GM21717 (cell line): ENCODE results near the gene CHTF8.

Source experiments
- ATAC-seq: cut with Tn5 transposase; IDR thresholded peaks from one replicate; pipeline ENCODE4 v1.9.1; 2021; ENCODE audit warnings: mild to moderate bottlenecking, moderate library complexity; ENCODE audit not compliant: unreplicated experiment

The CHTF8 gene

DNA sequence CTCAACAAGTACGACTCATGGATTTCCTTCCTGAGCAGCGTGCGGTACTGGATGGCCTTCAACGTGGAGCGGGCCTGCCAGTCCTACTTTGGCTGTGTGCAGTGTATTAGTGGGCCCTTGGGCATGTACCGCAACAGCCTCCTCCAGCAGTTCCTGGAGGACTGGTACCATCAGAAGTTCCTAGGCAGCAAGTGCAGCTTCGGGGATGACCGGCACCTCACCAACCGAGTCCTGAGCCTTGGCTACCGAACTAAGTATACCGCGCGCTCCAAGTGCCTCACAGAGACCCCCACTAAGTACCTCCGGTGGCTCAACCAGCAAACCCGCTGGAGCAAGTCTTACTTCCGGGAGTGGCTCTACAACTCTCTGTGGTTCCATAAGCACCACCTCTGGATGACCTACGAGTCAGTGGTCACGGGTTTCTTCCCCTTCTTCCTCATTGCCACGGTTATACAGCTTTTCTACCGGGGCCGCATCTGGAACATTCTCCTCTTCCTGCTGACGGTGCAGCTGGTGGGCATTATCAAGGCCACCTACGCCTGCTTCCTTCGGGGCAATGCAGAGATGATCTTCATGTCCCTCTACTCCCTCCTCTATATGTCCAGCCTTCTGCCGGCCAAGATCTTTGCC is 17.9 kb downstream of the CHTF8 start:
- no peak for ATAC-seq

DNA sequence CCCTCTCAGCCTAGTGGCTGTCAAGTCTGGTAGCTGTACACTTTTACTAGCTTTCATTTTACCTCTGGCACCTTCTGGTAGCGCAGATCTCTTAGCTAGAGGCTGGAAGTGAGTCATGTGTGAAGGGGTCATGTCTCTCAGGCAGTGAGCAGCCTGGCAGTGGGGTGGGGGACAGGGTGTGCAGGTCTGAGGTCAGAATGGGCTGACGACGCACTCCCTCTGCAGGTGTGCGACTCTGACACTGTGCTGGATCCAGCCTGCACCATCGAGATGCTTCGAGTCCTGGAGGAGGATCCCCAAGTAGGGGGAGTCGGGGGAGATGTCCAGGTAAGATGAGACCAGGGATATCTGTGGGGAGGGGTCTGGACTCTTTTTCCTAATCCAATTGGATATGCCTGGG is 19.2 kb downstream of the CHTF8 start:
- no peak for ATAC-seq

DNA sequence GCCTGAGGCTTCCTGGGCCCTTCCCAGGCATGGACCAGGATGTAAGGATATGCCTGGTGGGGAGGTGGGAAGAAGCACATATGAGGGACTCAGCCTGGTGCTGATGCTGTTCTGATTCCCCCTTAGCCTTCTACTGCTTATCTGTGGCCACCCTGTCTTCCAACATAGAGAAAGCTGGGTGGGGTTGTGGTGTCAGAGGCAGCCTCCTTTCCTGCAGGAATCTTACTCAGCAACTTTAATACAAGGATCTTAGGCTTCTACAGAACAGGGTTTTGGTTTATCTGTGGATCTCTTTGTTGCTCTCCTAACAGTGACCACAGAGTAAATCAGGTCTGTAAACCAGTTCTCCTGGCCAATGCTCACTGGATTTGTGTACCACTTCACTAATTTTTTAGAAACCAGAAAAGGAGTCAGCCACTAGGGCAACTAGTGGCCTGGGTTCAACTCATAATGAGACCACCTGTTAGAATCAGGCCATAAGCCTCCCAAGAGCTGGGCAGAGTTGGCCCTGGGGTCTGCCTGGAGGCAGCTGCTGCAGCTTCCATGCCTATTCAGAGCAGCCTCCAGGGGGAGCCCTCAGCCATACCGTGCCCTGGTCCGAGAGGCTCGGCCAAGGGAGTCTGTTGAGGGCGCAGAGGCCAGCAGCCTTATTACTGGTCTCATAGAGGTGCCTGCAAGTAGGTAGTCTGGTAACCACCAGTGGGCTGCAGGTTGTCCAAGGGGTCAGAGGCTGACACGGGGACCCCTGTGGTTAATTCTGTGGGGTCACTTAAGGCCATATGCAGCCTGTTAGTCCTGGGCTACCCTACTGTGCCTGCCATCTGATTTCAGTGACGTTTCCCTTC is 19.9 kb downstream of the CHTF8 start:
- no peak for ATAC-seq

DNA sequence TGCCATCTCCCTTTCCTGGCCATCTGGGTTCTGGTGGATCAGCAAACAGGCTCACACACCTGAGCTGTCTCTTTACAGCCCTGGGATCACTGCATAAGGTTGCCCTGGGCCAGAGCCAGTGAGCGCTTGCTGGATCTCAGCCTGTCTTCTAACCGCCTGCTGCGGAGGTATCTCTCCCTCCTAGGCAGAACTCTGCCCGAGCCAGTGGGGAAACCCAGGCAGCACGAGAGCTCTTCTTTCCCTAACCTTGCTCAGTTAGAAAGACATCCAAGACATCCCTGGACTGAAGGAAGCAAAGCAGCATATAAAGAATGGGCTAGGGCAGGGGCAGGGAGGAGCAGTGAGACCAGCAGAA is 20.5 kb downstream of the CHTF8 start:
- ATAC-seq = no peak

DNA sequence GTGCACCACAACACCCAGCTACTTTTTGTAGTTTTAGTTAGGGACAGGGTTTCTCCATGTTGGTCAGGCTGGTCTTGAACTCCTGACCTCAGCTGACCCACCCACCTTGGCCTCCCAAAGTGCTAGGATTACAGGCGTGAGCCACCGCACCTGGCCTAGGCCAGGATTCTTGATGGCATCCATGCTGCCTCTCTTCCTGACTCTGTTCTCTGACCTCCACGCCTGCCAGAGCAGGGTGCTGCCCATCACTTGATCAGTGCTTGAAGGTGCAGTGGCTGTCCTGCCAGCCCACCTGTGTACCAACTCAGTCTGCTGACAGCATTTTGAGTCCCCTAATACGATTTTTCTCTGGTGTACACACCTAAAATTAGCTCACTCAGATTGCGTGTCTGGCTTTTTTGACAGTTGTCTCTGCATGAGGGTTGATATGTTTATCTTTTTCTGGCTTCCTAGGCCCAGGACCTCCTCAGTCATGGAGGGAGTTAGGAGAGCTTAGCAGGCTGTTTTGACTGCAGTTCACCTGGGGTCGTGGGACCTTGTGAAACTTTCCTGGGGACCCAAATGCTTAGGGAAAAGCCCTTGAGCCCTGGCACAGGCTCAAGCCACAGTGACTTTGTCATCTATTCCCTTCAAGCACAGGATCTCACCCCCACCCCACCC is 21.0 kb downstream of the CHTF8 start:
- no peak for ATAC-seq

DNA sequence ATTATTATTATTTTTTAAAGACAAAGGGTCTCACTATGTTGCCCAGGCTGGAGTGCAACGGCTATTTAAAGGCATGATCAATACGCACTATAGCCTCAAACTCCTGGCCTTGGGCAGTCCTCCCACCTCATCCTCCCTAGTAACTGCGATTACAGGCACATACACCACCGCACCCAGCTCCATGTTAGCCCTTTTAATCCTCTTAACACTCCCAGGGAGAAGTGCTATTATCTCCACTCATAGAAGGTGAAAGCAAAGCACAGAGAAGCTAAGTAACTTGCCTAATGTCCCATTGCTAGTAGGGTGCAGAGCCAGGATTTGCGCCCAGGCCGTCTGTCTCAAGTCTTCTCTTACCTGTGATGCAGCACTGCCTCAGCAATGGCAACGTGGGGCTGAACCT is 22.0 kb downstream of the CHTF8 start:
- ATAC-seq = no peak

DNA sequence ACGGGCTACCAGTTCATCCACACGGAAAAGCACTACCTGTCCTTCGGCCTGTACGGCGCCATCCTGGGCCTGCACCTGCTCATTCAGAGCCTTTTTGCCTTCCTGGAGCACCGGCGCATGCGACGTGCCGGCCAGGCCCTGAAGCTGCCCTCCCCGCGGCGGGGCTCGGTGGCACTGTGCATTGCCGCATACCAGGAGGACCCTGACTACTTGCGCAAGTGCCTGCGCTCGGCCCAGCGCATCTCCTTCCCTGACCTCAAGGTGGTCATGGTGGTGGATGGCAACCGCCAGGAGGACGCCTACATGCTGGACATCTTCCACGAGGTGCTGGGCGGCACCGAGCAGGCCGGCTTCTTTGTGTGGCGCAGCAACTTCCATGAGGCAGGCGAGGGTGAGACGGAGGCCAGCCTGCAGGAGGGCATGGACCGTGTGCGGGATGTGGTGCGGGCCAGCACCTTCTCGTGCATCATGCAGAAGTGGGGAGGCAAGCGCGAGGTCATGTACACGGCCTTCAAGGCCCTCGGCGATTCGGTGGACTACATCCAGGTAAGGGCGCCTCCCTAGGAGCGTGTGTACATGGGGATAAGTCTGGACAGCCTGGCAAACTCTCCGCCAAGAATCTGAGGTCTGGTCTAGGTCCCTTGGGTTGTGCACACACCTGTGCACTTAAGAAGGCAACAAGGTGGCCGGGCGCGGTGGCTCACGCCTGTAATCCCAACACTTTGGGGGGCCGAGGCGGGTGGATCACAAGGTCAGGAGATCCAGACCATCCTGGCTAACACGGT is 22.7 kb downstream of the CHTF8 start:
- ATAC-seq = no peak

DNA sequence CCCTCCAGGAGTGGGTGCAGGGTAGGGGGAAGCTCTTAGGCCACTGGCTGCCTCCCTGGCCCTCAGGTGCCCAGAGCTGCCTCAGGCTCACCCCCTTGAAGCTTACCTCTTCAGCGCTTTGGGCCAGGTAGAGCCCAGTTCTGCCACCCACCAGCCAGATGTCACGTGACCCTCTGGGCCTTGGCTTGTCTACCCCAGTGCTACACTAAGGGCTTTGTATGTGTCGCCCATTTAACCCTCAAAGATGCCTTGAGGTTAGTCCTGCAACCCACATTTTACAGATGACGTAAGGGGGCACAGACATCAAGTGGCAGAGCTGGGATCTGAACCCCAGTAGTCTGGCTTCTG is 23.5 kb downstream of the CHTF8 start:
- ATAC-seq = no peak

DNA sequence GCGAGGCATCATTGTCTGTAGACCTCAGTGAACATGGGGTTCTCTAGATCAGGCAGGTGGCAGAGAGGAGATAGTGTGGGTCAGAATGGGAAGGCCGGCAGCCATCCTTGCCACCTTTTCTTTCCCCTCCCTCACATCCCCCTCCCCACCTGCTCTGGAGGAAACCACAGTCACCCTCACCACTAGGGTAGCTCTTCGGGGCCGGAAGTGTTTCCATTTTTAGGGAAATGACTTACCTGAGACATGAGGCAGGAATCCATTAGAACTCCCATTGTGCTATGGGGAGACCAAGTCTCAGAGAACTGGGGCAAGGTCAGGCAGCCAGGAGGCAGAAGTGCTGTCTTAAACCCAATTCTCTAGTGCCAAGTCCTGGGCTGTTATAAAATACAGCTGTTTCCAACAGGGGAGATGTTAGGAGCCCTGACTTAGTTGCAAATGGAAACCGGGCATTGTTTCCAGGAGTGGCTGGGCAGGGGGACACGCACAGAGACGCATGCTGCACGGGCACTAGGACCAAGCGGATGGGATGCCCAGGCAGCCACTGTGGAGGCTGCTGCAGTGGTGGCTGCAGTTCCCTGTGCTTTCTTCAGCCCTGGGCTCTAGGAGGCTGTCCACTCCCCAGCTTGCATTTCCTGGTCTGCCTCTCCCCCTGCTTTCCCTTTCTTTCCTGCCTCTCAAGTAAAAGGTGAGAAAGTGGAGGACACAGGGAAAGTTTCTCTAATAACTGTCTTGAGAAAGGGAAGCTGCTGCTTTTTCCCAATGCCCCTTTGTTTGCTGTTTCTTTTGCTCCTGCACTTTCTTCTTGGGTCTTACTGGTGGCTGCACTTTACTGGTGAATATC is 24.1 kb downstream of the CHTF8 start:
- ATAC-seq = no peak

DNA sequence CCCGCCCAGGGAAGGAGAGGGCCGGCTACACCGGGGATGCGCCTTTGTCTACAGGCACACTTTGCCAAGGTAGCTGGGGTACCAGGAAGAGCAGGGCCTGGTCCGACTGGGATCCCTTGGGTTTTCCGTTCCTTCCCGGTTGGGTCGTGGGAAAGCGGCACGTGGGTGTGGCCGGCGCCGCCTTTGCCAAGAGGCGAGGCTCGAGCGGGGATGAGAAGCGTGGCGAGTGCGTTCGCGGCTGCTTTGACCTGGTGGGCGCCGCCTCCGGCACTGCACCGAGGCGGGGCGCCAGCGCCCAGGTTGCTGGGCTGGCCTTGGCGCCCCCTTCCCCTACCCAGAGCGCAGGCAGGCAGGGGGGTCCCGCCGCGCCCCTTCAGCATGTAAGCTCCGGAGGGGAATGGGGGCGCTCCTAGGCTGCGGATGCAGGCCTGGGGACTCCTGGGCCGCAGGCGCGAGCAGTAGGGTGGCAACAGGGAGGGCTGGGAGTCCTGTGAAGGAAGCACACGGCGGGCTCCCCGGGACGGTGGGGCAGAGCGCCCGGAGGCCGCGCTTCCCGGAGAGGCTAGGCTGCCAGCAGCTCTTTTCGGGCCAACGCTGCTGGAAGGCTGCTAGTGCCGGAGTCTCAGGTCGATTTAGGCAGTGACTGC is 24.9 kb downstream of the CHTF8 start:
- no peak for ATAC-seq

DNA sequence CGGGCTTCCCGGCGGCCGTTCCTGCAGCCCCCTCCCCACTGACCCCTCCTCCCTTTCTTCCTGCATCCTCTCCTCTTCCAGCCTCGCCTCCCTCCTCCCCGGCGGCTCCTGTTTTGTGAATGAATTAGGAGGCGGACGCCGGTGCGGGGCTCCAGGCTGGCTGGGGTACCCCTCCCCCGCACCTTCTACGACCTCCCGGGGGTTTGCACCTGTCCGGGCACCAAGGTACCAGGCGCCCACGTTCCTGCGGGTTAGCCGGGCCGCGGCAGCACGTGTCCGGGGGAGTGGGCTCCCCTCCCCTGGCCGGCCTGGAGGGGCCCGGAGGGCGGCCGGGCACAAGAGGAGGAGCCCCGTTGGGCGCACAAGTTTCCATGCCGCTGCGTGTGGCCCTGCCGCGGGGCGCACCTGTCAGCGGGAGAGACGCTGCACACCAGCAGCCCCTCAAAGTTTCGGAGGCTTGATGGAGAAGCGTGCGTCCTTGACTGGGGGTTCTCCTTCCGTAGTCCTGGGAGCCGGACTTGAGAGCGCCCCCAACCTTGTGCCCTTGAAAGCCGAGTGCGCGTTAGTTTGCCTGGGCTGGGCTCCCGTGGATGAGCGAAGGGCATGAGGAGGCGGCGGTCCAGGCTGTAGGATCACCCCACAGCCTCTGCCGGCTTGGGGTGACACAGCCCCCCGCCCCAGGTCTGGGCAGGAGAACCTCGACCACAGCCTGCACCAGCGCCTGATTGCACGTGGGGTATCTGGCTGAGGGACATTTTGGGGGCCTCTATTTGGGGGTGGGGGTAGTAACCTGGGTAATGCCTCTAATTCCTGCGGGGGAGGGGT is 25.7 kb downstream of the CHTF8 start:
- ATAC-seq = no peak

DNA sequence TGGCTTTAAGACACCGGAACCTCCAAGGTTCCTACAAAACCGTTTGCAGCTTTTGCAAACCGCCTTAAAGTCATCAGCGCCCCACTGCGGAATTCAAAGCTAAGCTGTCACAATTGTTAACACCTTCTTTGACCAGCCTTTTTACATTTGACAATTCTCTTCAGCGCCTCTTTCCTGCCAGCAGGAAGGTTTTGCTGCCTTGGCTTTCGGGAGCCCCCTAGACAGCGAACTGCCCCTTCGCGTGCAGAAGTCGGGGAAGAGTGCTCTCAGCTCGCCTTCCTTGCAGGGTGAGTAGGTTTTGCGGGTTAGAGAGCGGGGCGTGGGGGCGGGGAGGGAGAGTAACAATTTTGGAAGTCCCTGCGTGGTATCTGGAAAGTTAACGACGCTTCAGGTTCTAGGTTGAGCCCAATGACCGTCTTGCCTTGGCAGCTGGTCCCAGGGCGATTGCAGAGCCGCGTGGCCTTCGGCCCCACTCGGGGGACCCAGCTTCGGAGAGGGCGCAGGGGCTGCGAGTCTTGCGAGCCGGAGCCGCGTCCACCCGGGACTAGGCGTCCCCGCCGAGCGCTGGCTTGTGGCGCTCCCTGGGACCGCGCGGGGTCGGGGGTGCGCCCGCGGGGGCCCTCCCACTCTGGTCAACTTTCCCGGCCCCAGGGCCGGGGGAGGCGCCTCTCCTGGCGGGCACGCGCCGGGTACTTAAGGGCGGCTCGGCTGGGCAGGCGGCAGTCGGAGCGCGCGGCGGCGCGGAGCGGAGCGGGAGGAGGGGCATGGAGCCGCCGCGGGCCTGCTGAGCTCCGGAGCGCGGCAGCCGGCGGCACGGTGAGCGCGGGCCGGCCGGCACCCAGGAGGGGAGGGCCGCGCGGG is 26.7 kb downstream of the CHTF8 start, which contains the start of gene HAS3:
Gene HAS3 (plus strand): TSS at position 153 of the 861 bp plus-strand sequence. CDS start 3,743 bp downstream, outside the sequence.
- ATAC-seq = no peak

DNA sequence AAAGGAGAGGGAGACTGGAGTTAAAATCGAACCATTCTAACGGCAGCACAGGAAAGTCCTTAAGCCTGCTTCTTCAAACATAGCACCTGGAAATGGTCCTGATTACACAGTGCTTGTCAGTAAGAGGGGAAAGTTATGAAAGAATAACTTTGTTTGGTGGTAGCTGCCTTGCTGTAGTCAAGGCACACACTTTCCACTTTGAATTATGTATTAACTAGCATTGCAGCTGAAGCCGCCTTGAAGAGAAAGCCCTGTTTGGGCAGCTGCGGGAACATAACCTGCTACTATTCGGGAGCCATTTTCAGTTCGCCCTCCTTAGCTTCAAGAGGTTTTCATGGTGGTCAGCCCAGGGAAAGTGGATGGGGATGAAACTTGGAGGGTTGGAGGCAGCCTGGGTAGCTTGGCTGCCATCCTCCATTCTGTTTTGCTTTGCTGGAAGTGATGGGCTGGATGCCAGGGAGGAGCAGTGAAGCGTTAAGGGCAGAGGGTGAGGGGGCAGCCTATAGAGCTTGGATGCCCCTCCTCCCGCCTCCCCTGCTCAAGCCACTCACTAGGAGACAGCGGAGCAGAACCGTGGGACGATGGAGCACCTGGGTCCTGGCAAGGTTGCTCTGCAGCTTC is 32.2 kb downstream of the CHTF8 start:
- ATAC-seq = no peak

DNA sequence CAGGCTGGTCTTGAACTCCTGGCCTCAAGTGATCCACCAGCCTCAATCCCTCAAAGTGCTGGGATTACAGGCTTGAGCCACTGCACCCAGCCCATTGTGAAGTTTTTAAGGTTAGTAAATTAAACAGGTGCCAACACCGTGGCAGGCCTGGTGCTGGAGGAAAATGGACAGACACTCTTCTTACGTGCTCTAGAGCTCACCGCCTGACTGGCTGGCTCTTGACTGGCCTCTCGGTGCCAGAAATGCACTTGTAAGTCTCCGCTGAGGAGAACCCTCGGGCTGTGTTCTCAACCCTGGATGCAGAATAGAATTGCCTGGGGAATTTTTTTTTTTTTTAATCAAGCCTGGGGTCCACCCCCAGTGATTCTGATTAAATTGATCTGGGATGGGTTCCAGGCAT is 37.2 kb downstream of the CHTF8 start:
- ATAC-seq = no peak

DNA sequence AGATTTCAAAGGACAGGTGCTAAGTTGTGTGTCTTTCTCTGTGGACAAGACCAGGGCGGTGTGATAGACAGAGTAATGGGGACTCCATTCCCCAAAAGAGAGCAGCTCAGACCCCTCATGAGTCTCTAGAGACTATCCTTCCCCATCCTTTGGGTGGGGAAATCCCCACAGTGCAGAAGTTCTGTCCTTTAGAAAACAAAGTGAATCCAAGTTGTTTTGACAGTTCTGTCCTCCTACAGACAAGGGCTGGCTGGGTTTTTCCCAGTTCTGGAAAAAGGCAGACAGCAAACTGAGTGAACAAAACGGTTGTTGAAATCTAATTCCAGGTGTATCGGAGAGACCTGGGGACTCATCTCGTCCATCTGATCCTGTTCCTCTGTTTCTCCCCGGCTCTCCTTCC is 37.9 kb downstream of the CHTF8 start:
- no peak for ATAC-seq

DNA sequence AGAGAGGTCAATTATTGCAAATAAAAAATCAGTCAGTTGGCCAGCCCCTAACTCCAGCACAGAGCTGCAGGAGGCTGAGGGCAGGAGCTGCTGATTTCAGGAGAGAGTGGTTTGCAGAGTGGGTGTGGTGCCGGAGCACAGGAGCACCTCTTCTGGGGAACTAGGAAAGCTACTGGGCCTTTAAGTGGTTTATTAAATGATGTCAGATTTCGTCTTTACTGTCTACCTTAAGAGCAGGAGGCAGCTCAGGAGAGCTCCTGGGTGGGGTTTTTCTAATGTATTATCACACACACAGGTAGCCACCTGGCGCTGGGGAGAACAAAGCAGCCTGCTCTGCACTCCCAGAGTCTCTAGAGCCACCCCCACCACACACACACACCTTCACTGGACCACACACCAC is 38.4 kb downstream of the CHTF8 start:
- no peak for ATAC-seq

DNA sequence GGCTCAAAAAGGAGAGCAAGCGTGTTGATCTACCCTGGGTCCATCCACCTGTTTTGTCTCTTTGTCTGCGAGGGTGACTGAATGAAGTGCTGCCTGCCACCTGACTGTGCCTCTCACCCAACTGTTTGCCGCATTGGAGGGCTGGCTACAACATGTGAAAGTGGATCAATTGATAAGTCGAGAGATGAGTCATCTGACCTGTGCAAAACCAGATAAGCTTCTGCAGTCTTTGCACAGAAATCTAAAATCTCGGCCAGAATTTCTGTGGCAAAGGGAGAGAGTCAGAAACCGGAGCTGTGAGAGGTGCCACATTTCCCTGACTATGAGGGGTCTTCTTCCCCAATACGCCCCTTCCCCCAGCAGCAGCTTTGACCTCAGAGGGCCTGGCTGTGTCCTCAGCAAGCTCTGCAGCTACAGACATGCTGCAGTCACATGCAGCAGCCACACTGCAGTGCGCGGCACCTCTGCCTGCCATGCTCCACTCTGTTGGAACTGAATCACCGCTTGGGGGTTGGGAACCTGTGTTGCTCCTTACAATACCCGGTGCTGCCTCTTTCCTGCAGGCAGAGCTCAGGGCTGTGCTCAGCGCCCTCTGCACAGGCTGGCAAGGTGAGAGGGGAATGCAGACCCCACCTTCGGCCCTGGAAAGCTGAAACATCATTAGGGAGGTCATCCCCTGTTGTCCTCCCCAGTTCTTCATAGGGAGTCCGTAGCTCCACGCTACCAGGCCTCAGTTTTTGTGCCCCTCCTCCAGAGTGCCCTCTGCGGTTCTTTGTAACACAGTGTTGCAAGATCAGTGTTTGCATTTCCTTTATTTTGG is 43.1 kb downstream of the CHTF8 start:
- ATAC-seq = no peak
